Hepatocyte (in vitro differentiated cells): ENCODE results near the gene CMTM7. TPM values are rescaled to one million over a fixed set of nuclear protein-coding genes. Genes with fewer than 3 reads are reported as not detected.

Experiments
- DNase-seq: peaks from one replicate; pipeline ENCODE4 v3.0.0-alpha.2; 2016; ENCODE audit warnings: low spot score
- H2AFZ ChIP-seq: fragments of 200-600 bp; sonication (generic); 2 replicates; pipeline ENCODE4 v1.6.0; 2016; ENCODE audit warnings: antibody characterized with exemption, mild to moderate bottlenecking
- H3K27ac ChIP-seq: fragments of 200-600 bp; sonication (generic); 2 replicates; pipeline ENCODE4 v1.5.1; 2016; ENCODE audit warnings: mild to moderate bottlenecking
- H3K27me3 ChIP-seq: fragments of 200-600 bp; sonication (generic); 2 replicates; pipeline ENCODE4 v1.6.1; 2016
- H3K36me3 ChIP-seq: fragments of 200-600 bp; sonication (generic); replicated peaks from 2 replicates; pipeline ENCODE4 v1.5.1; 2016; ENCODE audit warnings: low read depth; ENCODE audit not compliant: insufficient read depth
- H3K4me1 ChIP-seq: fragments of 200-600 bp; sonication (generic); 2 replicates; pipeline ENCODE4 v1.5.1; 2016; ENCODE audit warnings: mild to moderate bottlenecking, moderate library complexity; ENCODE audit not compliant: insufficient read depth
- H3K4me2 ChIP-seq: fragments of 200-600 bp; sonication (generic); 2 replicates; pipeline ENCODE4 v1.6.0; 2016
- H3K4me3 ChIP-seq: fragments of 200-600 bp; sonication (generic); 2 replicates; pipeline ENCODE4 v1.5.1; 2016; ENCODE audit warnings: mild to moderate bottlenecking
- H3K79me2 ChIP-seq: fragments of 200-600 bp; sonication (generic); 2 replicates; pipeline ENCODE4 v1.6.0; 2017; ENCODE audit warnings: mild to moderate bottlenecking
- H3K9me2 ChIP-seq: fragments of 200-600 bp; sonication (generic); replicated peaks from 2 replicates; pipeline ENCODE4 v1.6.0; 2017; ENCODE audit warnings: mild to moderate bottlenecking; ENCODE audit not compliant: insufficient read depth
- H3K9me3 ChIP-seq: fragments of 200-600 bp; sonication (generic); 2 replicates; pipeline ENCODE4 v1.5.1; 2016; ENCODE audit warnings: low read depth, mild to moderate bottlenecking
- H4K20me1 ChIP-seq: fragments of 200-600 bp; sonication (generic); 2 replicates; pipeline ENCODE4 v1.6.0; 2016; ENCODE audit warnings: mild to moderate bottlenecking; ENCODE audit not compliant: insufficient read depth, poor library complexity, severe bottlenecking
- CTCF ChIP-seq: fragments of 200-600 bp; sonication (generic); IDR thresholded peaks from 2 replicates; pipeline ENCODE4 v1.5.1; 2016; ENCODE audit warnings: antibody characterized with exemption, mild to moderate bottlenecking; ENCODE audit not compliant: poor library complexity
- EZH2 ChIP-seq: fragments of 200-600 bp; sonication (generic); IDR thresholded peaks from 2 replicates; pipeline ENCODE4 v1.6.1; 2016; ENCODE audit warnings: antibody characterized with exemption, mild to moderate bottlenecking, borderline replicate concordance
- EZH2phosphoT487 ChIP-seq: fragments of 200-600 bp; sonication (generic); IDR thresholded peaks from one replicate; pipeline ENCODE4 v1.6.1; 2018; ENCODE audit warnings: antibody characterized with exemption, mild to moderate bottlenecking, low read depth, moderate library complexity; ENCODE audit not compliant: unreplicated experiment, severe bottlenecking
- WGBS: methylation state at CpG from one replicate; pipeline ENCODE4 v1.1.6; 2016; ENCODE audit warnings: low lambda C conversion rate; ENCODE audit errors: missing lambda C conversion rate; 5-methylcytosine and 5-hydroxymethylcytosine counted together
- polyA plus RNA-seq: library from polyadenylated mRNA; unstranded; fragments of >200 nt; fragmentation: Nextera tagmentation; extraction: Ambion mirVana; gene quantifications from 2 replicates; pipeline ENCODE4 v1.2.1, GENCODE V29; 2016
- total RNA-seq: library from RNA; depleted of rRNA; stranded (reverse); fragments of >200 nt; gene quantifications from 2 replicates; pipeline ENCODE4 v1.2.3, GENCODE V29; 2014

CMTM7 gene
- total and polyA plus RNA-seq, 2 experiments from 2014 or later = 6.1 to 63.0 TPM

- Histone ChIP-seq H3K4me2 (no peak overlapping the region), H3K36me3 (no peaks in the 10 kb centered on the region), H3K27me3 (no peaks in the 10 kb centered on the region), H3K9me3 (no peaks in the 10 kb centered on the region), H3K9me2 (no peaks in the 10 kb centered on the region), H3K4me1 (peaks cover 23% of the 10 kb centered on the region), H2AFZ (no peak overlapping the region), H3K27ac (no peak overlapping the region), H3K79me2 (peaks cover 4% of the 10 kb centered on the region), H3K4me3 (no peak overlapping the region), H4K20me1 (no peaks in the 10 kb centered on the region)
- DNase-seq = no peak
- no peak for TF ChIP-seq EZH2
- no peak for TF ChIP-seq CTCF
- TF ChIP-seq EZH2phosphoT487 = no peak
These were observed 39.1 kb upstream of the CMTM7 start for GRCh38 chr3:32352563-32352962.

GRCh38 chr3:32353351-32353750 lies 38.3 kb upstream of the CMTM7 start:
- H3K4me3 ChIP-seq = no peak overlapping the region
- H3K9me2 ChIP-seq = no peaks in the 10 kb centered on the region
- no peak overlapping the region for H3K27ac ChIP-seq
- H3K9me3 ChIP-seq = no peaks in the 10 kb centered on the region
- 91% methylated on average over 2 of the region's 2 CpGs for WGBS
- H2AFZ ChIP-seq = no peak overlapping the region
- no peaks in the 10 kb centered on the region for H4K20me1 ChIP-seq
- H3K27me3 ChIP-seq = no peaks in the 10 kb centered on the region
- no peak for DNase-seq
- TF ChIP-seq EZH2 (no peak), EZH2phosphoT487 (no peak), CTCF (no peak)
- H3K4me2 ChIP-seq = no peak overlapping the region
- peaks cover 4% of the 10 kb centered on the region for H3K79me2 ChIP-seq
- no peaks in the 10 kb centered on the region for H3K36me3 ChIP-seq
- H3K4me1 ChIP-seq = peaks cover 23% of the 10 kb centered on the region

- peak; percentile 58 for DNase-seq
- Histone ChIP-seq H3K27me3 (no peaks in the 10 kb centered on the region), H3K36me3 (no peaks in the 10 kb centered on the region), H4K20me1 (no peaks in the 10 kb centered on the region), H3K4me3 (no peak overlapping the region), H2AFZ (no peak overlapping the region), H3K79me2 (peaks cover 4% of the 10 kb centered on the region), H3K4me2 (peak overlapping the region; percentile 29), H3K9me3 (no peaks in the 10 kb centered on the region), H3K4me1 (peaks cover 23% of the 10 kb centered on the region), H3K9me2 (no peaks in the 10 kb centered on the region), H3K27ac (peak overlapping the region; percentile 60)
- 17% methylated on average over 8 of the region's 8 CpGs for WGBS
- TF ChIP-seq CTCF (no peak), EZH2 (no peak), EZH2phosphoT487 (no peak)
These were observed 37.3 kb upstream of the CMTM7 start for GRCh38 chr3:32354362-32354778.

- Histone ChIP-seq H4K20me1 (no peaks in the 10 kb centered on the region), H3K79me2 (peaks cover 4% of the 10 kb centered on the region), H3K4me1 (peaks cover 37% of the 10 kb centered on the region), H3K27me3 (no peaks in the 10 kb centered on the region), H3K4me2 (peak overlapping the region; percentile 11), H3K36me3 (no peaks in the 10 kb centered on the region), H3K27ac (peak overlapping the region; percentile 60), H3K9me3 (no peaks in the 10 kb centered on the region), H3K4me3 (no peak overlapping the region), H3K9me2 (no peaks in the 10 kb centered on the region), H2AFZ (no peak overlapping the region)
- no peak for TF ChIP-seq EZH2phosphoT487
- TF ChIP-seq EZH2 = no peak
- no peak for TF ChIP-seq CTCF
- no peak for DNase-seq
- WGBS = 78% methylated on average over 8 of the region's 8 CpGs
These were observed 35.8 kb upstream of the CMTM7 start for GRCh38 chr3:32355751-32356291.
